Tibial artery (tissue), 4 donors: ENCODE measurements around the gene CCL20.

Source experiments
- DNase-seq, 2 donors: peaks; one replicate each; pipeline ENCODE4 v3.0.0-alpha.2; 2019
- H3K27ac ChIP-seq, 2 donors: fragments of 200-600 bp; sonication (generic) in 1 of 2; 1 replicate in 1 of 2; 2 replicates in 1 of 2; pipeline ENCODE4 v1.5.1; 2018 to 2019; ENCODE audit warnings: mild to moderate bottlenecking in 1 of 2
- H3K27me3 ChIP-seq, 2 donors: fragments of 200-600 bp; sonication (generic) in 1 of 2; one replicate each; pipeline versions ENCODE4 v1.5.1 to v1.6.0; 2016 to 2019
- H3K36me3 ChIP-seq, 3 donors: fragments of 200-600 bp; sonication (generic) in 2 of 3; one replicate each; pipeline ENCODE4 v1.5.1; 2016 to 2019; ENCODE audit warnings: mild to moderate bottlenecking in 2 of 3
- H3K4me1 ChIP-seq, 4 donors: fragments of 200-600 bp; sonication (generic) in 2 of 4; 1 replicate in 3 of 4; 2 replicates in 1 of 4; pipeline ENCODE4 v1.5.1; 2016 to 2019
- H3K4me3 ChIP-seq, 2 donors: fragments of 200-600 bp; sonication (generic) in 1 of 2; 1 replicate in 1 of 2; 2 replicates in 1 of 2; pipeline ENCODE4 v1.5.1; 2018 to 2019; ENCODE audit warnings: mild to moderate bottlenecking in 2 of 2
- H3K9me3 ChIP-seq, 3 donors: fragments of 200-600 bp; sonication (generic) in 1 of 3; one replicate each; pipeline ENCODE4 v1.5.1; 2016 to 2019
- intact Hi-C: fragments of 100-400 bp; cut with DNase I; formaldehyde crosslinking; loops from one replicate; pipeline ENCODE4 v1.15.0; 2023; ENCODE audit warnings: low total_unique reads
- TF ChIP-seq, protein P1 (sequence below), 2 experiments: fragments of 200-600 bp in 1 of 2; fragments of 450-650 bp in 1 of 2; IDR thresholded peaks; one replicate each; pipeline ENCODE4 v1.5.1; 2017 to 2019; ENCODE audit warnings: antibody characterized with exemption in 2 of 2, mild to moderate bottlenecking in 1 of 2, moderate library complexity in 1 of 2

CCL20 gene

GRCh38 chr2:227816507-227817294 is 3.1 kb downstream of the CCL20 start:
- TF ChIP-seq, protein P1, sequence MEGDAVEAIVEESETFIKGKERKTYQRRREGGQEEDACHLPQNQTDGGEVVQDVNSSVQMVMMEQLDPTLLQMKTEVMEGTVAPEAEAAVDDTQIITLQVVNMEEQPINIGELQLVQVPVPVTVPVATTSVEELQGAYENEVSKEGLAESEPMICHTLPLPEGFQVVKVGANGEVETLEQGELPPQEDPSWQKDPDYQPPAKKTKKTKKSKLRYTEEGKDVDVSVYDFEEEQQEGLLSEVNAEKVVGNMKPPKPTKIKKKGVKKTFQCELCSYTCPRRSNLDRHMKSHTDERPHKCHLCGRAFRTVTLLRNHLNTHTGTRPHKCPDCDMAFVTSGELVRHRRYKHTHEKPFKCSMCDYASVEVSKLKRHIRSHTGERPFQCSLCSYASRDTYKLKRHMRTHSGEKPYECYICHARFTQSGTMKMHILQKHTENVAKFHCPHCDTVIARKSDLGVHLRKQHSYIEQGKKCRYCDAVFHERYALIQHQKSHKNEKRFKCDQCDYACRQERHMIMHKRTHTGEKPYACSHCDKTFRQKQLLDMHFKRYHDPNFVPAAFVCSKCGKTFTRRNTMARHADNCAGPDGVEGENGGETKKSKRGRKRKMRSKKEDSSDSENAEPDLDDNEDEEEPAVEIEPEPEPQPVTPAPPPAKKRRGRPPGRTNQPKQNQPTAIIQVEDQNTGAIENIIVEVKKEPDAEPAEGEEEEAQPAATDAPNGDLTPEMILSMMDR (IDR thresholded peaks at IDR 0.05) = no peak
- Histone ChIP-seq H3K27me3 (no peaks in the 10 kb centered on the region), H3K4me1 (peaks cover 0 to 31% (median 10%) of the 10 kb centered on the region in 4 donors), H3K4me3 (no peak overlapping the region), H3K36me3 (no peaks in the 10 kb centered on the region), H3K9me3 (no peaks in the 10 kb centered on the region), H3K27ac (peak overlapping the region in 1 of 2 donors; percentile 76)
- intact Hi-C loops = no loop called here
- DNase-seq = no peak

- H3K36me3 ChIP-seq = no peaks in the 10 kb centered on the region
- H3K4me3 ChIP-seq = peak overlapping the region in 1 of 2 donors; percentile 40
- H3K4me1 ChIP-seq = peaks cover 0 to 31% (median 10%) of the 10 kb centered on the region in 4 donors
- H3K27ac ChIP-seq = peak overlapping the region; percentile 73 to 76
- H3K27me3 ChIP-seq = no peaks in the 10 kb centered on the region
- intact Hi-C loops = no loop called here
- TF ChIP-seq, protein P1 (IDR thresholded peaks at IDR 0.05) = no peak
- no peaks in the 10 kb centered on the region for H3K9me3 ChIP-seq
- DNase-seq = no peak
Observed at GRCh38 chr2:227817336-227817735, 3.7 kb downstream of the CCL20 start.

GRCh38 chr2:227817850-227818674 is 4.4 kb downstream of the CCL20 start:
- peak overlapping the region; percentile 73 to 76 for H3K27ac ChIP-seq
- intact Hi-C loops = no loop called here
- H3K36me3 ChIP-seq = no peaks in the 10 kb centered on the region
- H3K9me3 ChIP-seq = no peaks in the 10 kb centered on the region
- peak overlapping the region in 1 of 2 donors; percentile 40 for H3K4me3 ChIP-seq
- DNase-seq = peak; percentile 97 to 98
- H3K27me3 ChIP-seq = no peaks in the 10 kb centered on the region
- TF ChIP-seq, protein P1 (IDR thresholded peaks at IDR 0.05) = peak in 1 of 2 experiments; percentile 45
- H3K4me1 ChIP-seq = peaks cover 0 to 31% (median 10%) of the 10 kb centered on the region in 4 donors

DNA sequence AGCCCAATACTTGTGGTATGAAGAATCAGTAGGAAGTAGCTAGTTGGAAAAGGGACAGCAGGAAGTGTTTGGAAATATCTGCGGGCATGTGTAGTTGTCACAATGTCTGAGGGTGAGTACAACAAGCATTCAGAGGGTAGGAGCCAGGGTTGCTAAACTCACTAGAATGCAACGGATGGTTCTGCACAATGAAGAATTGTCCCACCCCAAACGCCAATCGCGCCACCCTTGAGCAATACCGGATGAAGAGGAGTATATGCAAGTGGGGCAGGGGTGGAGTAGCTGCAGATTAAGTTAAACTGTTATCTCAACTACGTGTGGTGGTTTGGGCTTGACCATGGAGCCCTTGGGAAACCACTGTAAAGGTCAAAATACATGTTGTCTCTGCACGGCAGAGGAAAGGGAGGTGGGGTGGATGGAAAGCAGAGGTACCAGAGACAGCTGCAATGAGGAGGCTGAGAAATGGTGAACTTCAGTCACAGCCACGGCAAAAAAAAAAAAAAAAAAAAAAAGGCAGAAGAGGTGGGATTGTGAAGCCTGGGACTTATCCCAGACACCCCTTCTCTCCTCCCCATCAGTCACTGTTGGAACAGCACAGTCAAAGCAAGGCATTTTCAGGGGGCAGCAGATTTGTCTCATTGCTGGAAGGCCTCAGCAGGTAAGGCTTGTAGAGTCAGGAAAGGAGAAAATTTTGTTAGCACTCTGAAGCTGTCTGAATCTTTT is 5.2 kb downstream of the CCL20 start:
- Histone ChIP-seq H3K27ac (peak overlapping the region; percentile 58 to 70), H3K9me3 (no peaks in the 10 kb centered on the region), H3K27me3 (no peaks in the 10 kb centered on the region), H3K4me1 (peaks cover 0 to 31% (median 10%) of the 10 kb centered on the region in 4 donors), H3K4me3 (no peak overlapping the region), H3K36me3 (no peaks in the 10 kb centered on the region)
- TF ChIP-seq, protein P1 (IDR thresholded peaks at IDR 0.05) = no peak
- peak; percentile 74 to 79 for DNase-seq
- intact Hi-C loops = no loop called here

GRCh38 chr2:227819398-227819697 is 5.7 kb downstream of the CCL20 start:
- peak overlapping the region; percentile 58 to 70 for H3K27ac ChIP-seq
- TF ChIP-seq, protein P1 (IDR thresholded peaks at IDR 0.05) = no peak
- H3K9me3 ChIP-seq = no peaks in the 10 kb centered on the region
- no peaks in the 10 kb centered on the region for H3K36me3 ChIP-seq
- no peaks in the 10 kb centered on the region for H3K27me3 ChIP-seq
- DNase-seq = no peak
- intact Hi-C loops = no loop called here
- H3K4me3 ChIP-seq = no peak overlapping the region
- H3K4me1 ChIP-seq = peaks cover 0 to 31% (median 10%) of the 10 kb centered on the region in 4 donors
